ENCODE measurements around the gene PDZK1. TPM values are rescaled to one million over a fixed set of nuclear protein-coding genes. Genes with fewer than 3 reads are reported as not detected.
"Not testable (repeated sequence)": the region's sequence is repeated elsewhere in the genome, so short reads cannot be mapped to it uniquely, and the experiment has no call there.

PDZK1 gene
- polyA plus RNA-seq, 2 donors, result 0.04 to 0.05 TPM

- WGBS, 2 donors, result 66 to 69% methylated on average over 5 of the region's 5 CpGs
- H3K27me3 ChIP-seq (ENCODE audit: control insufficient read depth in 1 of 2, insufficient read depth in 2 of 2, low read length in 2 of 2), result no peaks in the 10 kb centered on the region
- no peaks in the 10 kb centered on the region for H3K9me3 ChIP-seq (ENCODE audit: control insufficient read depth in 2 of 2, insufficient read depth in 1 of 2, low read depth in 1 of 2, low read length in 1 of 2)
- H3K4me3 ChIP-seq (ENCODE audit: low read depth in 1 of 2, low read length in 2 of 2), result no peak overlapping the region
- H3K36me3 ChIP-seq (ENCODE audit: control insufficient read depth in 2 of 2, insufficient read depth in 2 of 2, low read length in 1 of 2), result no peaks in the 10 kb centered on the region
- H3K27ac ChIP-seq (ENCODE audit: low read depth in 2 of 2, low read length in 1 of 2), result no peak overlapping the region
- no peaks in the 10 kb centered on the region for H3K4me1 ChIP-seq (ENCODE audit: control insufficient read depth in 2 of 2, insufficient read depth in 2 of 2, low read length in 1 of 2)
Observed at GRCh38 chr1:145729196-145729595, 22.0 kb upstream of the PDZK1 start.

GRCh38 chr1:145726193-145726592 lies 19.0 kb upstream of the PDZK1 start:
- not testable (repeated sequence) for H3K27me3 ChIP-seq (ENCODE audit: control insufficient read depth in 1 of 2, insufficient read depth in 2 of 2, low read length in 2 of 2); H3K9me3 ChIP-seq (ENCODE audit: control insufficient read depth in 2 of 2, insufficient read depth in 1 of 2, low read depth in 1 of 2, low read length in 1 of 2); H3K27ac ChIP-seq (ENCODE audit: low read depth in 2 of 2, low read length in 1 of 2); H3K36me3 ChIP-seq (ENCODE audit: control insufficient read depth in 2 of 2, insufficient read depth in 2 of 2, low read length in 1 of 2); H3K4me3 ChIP-seq (ENCODE audit: low read depth in 1 of 2, low read length in 2 of 2); H3K4me1 ChIP-seq (ENCODE audit: control insufficient read depth in 2 of 2, insufficient read depth in 2 of 2, low read length in 1 of 2)
- WGBS, 2 donors, result 91 to 92% methylated on average over 5 of the region's 5 CpGs

GRCh38 chr1:145720878-145721671 lies 13.9 kb upstream of the PDZK1 start:
- Histone ChIP-seq H3K36me3 (ENCODE audit: control insufficient read depth in 2 of 2, insufficient read depth in 2 of 2, low read length in 1 of 2) (no peaks in the 10 kb centered on the region), H3K4me1 (ENCODE audit: control insufficient read depth in 2 of 2, insufficient read depth in 2 of 2, low read length in 1 of 2) (peaks cover 3% of the 10 kb centered on the region in 2 donors), H3K27me3 (ENCODE audit: control insufficient read depth in 1 of 2, insufficient read depth in 2 of 2, low read length in 2 of 2) (no peaks in the 10 kb centered on the region), H3K27ac (ENCODE audit: low read depth in 2 of 2, low read length in 1 of 2) (no peak overlapping the region), H3K9me3 (ENCODE audit: control insufficient read depth in 2 of 2, insufficient read depth in 1 of 2, low read depth in 1 of 2, low read length in 1 of 2) (no peaks in the 10 kb centered on the region), H3K4me3 (ENCODE audit: low read depth in 1 of 2, low read length in 2 of 2) (peak overlapping the region in 1 of 2 donors; percentile 23)
- 7 to 13% methylated on average over 38 to 47 of the region's 47 CpGs for WGBS, 2 donors

- no peaks in the 10 kb centered on the region for H3K36me3 ChIP-seq (ENCODE audit: control insufficient read depth in 2 of 2, insufficient read depth in 2 of 2, low read length in 1 of 2)
- H3K4me1 ChIP-seq (ENCODE audit: control insufficient read depth in 2 of 2, insufficient read depth in 2 of 2, low read length in 1 of 2), result peaks cover 3% of the 10 kb centered on the region in 2 donors
- no peaks in the 10 kb centered on the region for H3K9me3 ChIP-seq (ENCODE audit: control insufficient read depth in 2 of 2, insufficient read depth in 1 of 2, low read depth in 1 of 2, low read length in 1 of 2)
- H3K4me3 ChIP-seq (ENCODE audit: low read depth in 1 of 2, low read length in 2 of 2), result no peak overlapping the region
- 41 to 54% methylated on average over 5 of the region's 5 CpGs for WGBS, 2 donors
- no peak overlapping the region for H3K27ac ChIP-seq (ENCODE audit: low read depth in 2 of 2, low read length in 1 of 2)
- H3K27me3 ChIP-seq (ENCODE audit: control insufficient read depth in 1 of 2, insufficient read depth in 2 of 2, low read length in 2 of 2), result no peaks in the 10 kb centered on the region
Observed at GRCh38 chr1:145720556-145720877, 13.3 kb upstream of the PDZK1 start.

GRCh38 chr1:145719230-145720079 lies 12.3 kb upstream of the PDZK1 start, which contains the start of gene CD160:
Gene CD160, plus strand, starts transcription at chr1:145719499. Its CDS starts 8,829 bp downstream, at chr1:145728328.
- H3K9me3 ChIP-seq (ENCODE audit: control insufficient read depth in 2 of 2, insufficient read depth in 1 of 2, low read depth in 1 of 2, low read length in 1 of 2), result no peaks in the 10 kb centered on the region
- no peak within 1 kb of the TSS for H3K4me3 ChIP-seq (ENCODE audit: low read depth in 1 of 2, low read length in 2 of 2)
- no peaks in the 10 kb centered on the region for H3K27me3 ChIP-seq (ENCODE audit: control insufficient read depth in 1 of 2, insufficient read depth in 2 of 2, low read length in 2 of 2)
- peaks cover 3% of the 10 kb centered on the region in 2 donors for H3K4me1 ChIP-seq (ENCODE audit: control insufficient read depth in 2 of 2, insufficient read depth in 2 of 2, low read length in 1 of 2)
- H3K27ac ChIP-seq (ENCODE audit: low read depth in 2 of 2, low read length in 1 of 2), result no peak within 1 kb of the TSS
- 85% methylated on average over 12 of the region's 12 CpGs for WGBS, 2 donors
- no peaks in the 10 kb centered on the region for H3K36me3 ChIP-seq (ENCODE audit: control insufficient read depth in 2 of 2, insufficient read depth in 2 of 2, low read length in 1 of 2)

- 94 to 95% methylated on average over 5 of the region's 5 CpGs for WGBS, 2 donors
- not testable (repeated sequence) for H3K27ac ChIP-seq (ENCODE audit: low read depth in 2 of 2, low read length in 1 of 2); H3K9me3 ChIP-seq (ENCODE audit: control insufficient read depth in 2 of 2, insufficient read depth in 1 of 2, low read depth in 1 of 2, low read length in 1 of 2); H3K4me1 ChIP-seq (ENCODE audit: control insufficient read depth in 2 of 2, insufficient read depth in 2 of 2, low read length in 1 of 2); H3K4me3 ChIP-seq (ENCODE audit: low read depth in 1 of 2, low read length in 2 of 2); H3K27me3 ChIP-seq (ENCODE audit: control insufficient read depth in 1 of 2, insufficient read depth in 2 of 2, low read length in 2 of 2); H3K36me3 ChIP-seq (ENCODE audit: control insufficient read depth in 2 of 2, insufficient read depth in 2 of 2, low read length in 1 of 2)
Observed at GRCh38 chr1:145718465-145718864, 11.3 kb upstream of the PDZK1 start.

- no peak overlapping the region for H3K27ac ChIP-seq (ENCODE audit: low read depth in 2 of 2, low read length in 1 of 2)
- H3K27me3 ChIP-seq (ENCODE audit: control insufficient read depth in 1 of 2, insufficient read depth in 2 of 2, low read length in 2 of 2), result no peaks in the 10 kb centered on the region
Observed at GRCh38 chr1:145717833-145718232, 10.7 kb upstream of the PDZK1 start.

GRCh38 chr1:145716641-145717345 lies 9.6 kb upstream of the PDZK1 start:
- Histone ChIP-seq H3K4me3 (ENCODE audit: low read depth in 1 of 2, low read length in 2 of 2) (no peak overlapping the region), H3K27me3 (ENCODE audit: control insufficient read depth in 1 of 2, insufficient read depth in 2 of 2, low read length in 2 of 2) (no peaks in the 10 kb centered on the region), H3K9me3 (ENCODE audit: control insufficient read depth in 2 of 2, insufficient read depth in 1 of 2, low read depth in 1 of 2, low read length in 1 of 2) (no peaks in the 10 kb centered on the region), H3K4me1 (ENCODE audit: control insufficient read depth in 2 of 2, insufficient read depth in 2 of 2, low read length in 1 of 2) (peaks cover 3% of the 10 kb centered on the region in 2 donors), H3K36me3 (ENCODE audit: control insufficient read depth in 2 of 2, insufficient read depth in 2 of 2, low read length in 1 of 2) (no peaks in the 10 kb centered on the region), H3K27ac (ENCODE audit: low read depth in 2 of 2, low read length in 1 of 2) (no peak overlapping the region)
- WGBS, 2 donors, result 69 to 75% methylated on average over 10 of the region's 10 CpGs

More at GRCh38 chr1:145717833-145718232, 10.7 kb upstream of the PDZK1 start:
- Histone ChIP-seq H3K36me3 (ENCODE audit: control insufficient read depth in 2 of 2, insufficient read depth in 2 of 2, low read length in 1 of 2) (no peaks in the 10 kb centered on the region), H3K4me1 (ENCODE audit: control insufficient read depth in 2 of 2, insufficient read depth in 2 of 2, low read length in 1 of 2) (peaks cover 3% of the 10 kb centered on the region in 2 donors), H3K9me3 (ENCODE audit: control insufficient read depth in 2 of 2, insufficient read depth in 1 of 2, low read depth in 1 of 2, low read length in 1 of 2) (no peaks in the 10 kb centered on the region), H3K4me3 (ENCODE audit: low read depth in 1 of 2, low read length in 2 of 2) (no peak overlapping the region)
- 44 to 63% methylated on average over 1 of the region's 1 CpG for WGBS, 2 donors

- peaks cover 0 to 2% of the 10 kb centered on the region in 2 donors for H3K4me1 ChIP-seq (ENCODE audit: control insufficient read depth in 2 of 2, insufficient read depth in 2 of 2, low read length in 1 of 2)
- H3K27ac ChIP-seq (ENCODE audit: low read depth in 2 of 2, low read length in 1 of 2), result no peak overlapping the region
- WGBS, 2 donors, result 58 to 70% methylated on average over 6 of the region's 6 CpGs
- H3K36me3 ChIP-seq (ENCODE audit: control insufficient read depth in 2 of 2, insufficient read depth in 2 of 2, low read length in 1 of 2), result no peaks in the 10 kb centered on the region
- no peak overlapping the region for H3K4me3 ChIP-seq (ENCODE audit: low read depth in 1 of 2, low read length in 2 of 2)
- no peaks in the 10 kb centered on the region for H3K27me3 ChIP-seq (ENCODE audit: control insufficient read depth in 1 of 2, insufficient read depth in 2 of 2, low read length in 2 of 2)
- H3K9me3 ChIP-seq (ENCODE audit: control insufficient read depth in 2 of 2, insufficient read depth in 1 of 2, low read depth in 1 of 2, low read length in 1 of 2), result no peaks in the 10 kb centered on the region
Observed at GRCh38 chr1:145714524-145715111, 7.5 kb upstream of the PDZK1 start.

All from esophagus (tissue), 2 donors.